Glutamatergic neuron (in vitro differentiated cells): ENCODE measurements around the gene CAVIN1. TPM values are rescaled to one million over a fixed set of nuclear protein-coding genes. Genes with fewer than 3 reads are reported as not detected.
A peak's percentile ranks its signal among the peaks of the same experiment; 100 is the strongest.

ENCODE experiments used
- DNase-seq: peaks from one replicate; pipeline ENCODE4 v3.0.0; 2022
- H3K27ac Mint-ChIP-seq: one replicate; pipeline ENCODE4 v1.8.0; 2020; ENCODE audit warnings: mild to moderate bottlenecking, mixed read lengths, inconsistent platforms; ENCODE audit not compliant: unreplicated experiment
- H3K27me3 Mint-ChIP-seq: one replicate; pipeline ENCODE4 v1.8.0; 2020; ENCODE audit warnings: mild to moderate bottlenecking, moderate library complexity, mixed read lengths, inconsistent platforms; ENCODE audit not compliant: unreplicated experiment
- H3K36me3 Mint-ChIP-seq: one replicate; pipeline ENCODE4 v1.8.0; 2020; ENCODE audit warnings: mild to moderate bottlenecking, mixed read lengths, inconsistent platforms; ENCODE audit not compliant: unreplicated experiment
- H3K4me1 Mint-ChIP-seq: one replicate; pipeline ENCODE4 v1.8.0; 2020; ENCODE audit warnings: mild to moderate bottlenecking, low read depth, mixed read lengths, inconsistent platforms; ENCODE audit not compliant: unreplicated experiment
- H3K4me3 Mint-ChIP-seq: one replicate; pipeline ENCODE4 v1.8.0; 2020; ENCODE audit warnings: mild to moderate bottlenecking, mixed read lengths, inconsistent platforms; ENCODE audit not compliant: unreplicated experiment
- H3K9me3 Mint-ChIP-seq: one replicate; pipeline ENCODE4 v1.8.0; 2020; ENCODE audit warnings: mild to moderate bottlenecking, moderate library complexity, mixed read lengths, inconsistent platforms; ENCODE audit not compliant: unreplicated experiment
- total RNA-seq: library from RNA; stranded (reverse); fragmentation: NEBNext Ultra II Directional; extraction: Animal tissue kit (Norgen Biotek cat#: 25700); gene quantifications from one replicate; pipeline ENCODE4 v1.2.1, GENCODE V29; 2021; ENCODE audit not compliant: unreplicated experiment
- TF ChIP-seq, protein P1 (sequence below): fragments of 200-600 bp; sonication (generic); IDR thresholded peaks from one replicate; pipeline ENCODE4 v1.5.0; 2021; ENCODE audit not compliant: partially characterized antibody, unreplicated experiment

CAVIN1 gene
- total RNA-seq, 1 donor from 2014 or later = 0.32 TPM

DNA sequence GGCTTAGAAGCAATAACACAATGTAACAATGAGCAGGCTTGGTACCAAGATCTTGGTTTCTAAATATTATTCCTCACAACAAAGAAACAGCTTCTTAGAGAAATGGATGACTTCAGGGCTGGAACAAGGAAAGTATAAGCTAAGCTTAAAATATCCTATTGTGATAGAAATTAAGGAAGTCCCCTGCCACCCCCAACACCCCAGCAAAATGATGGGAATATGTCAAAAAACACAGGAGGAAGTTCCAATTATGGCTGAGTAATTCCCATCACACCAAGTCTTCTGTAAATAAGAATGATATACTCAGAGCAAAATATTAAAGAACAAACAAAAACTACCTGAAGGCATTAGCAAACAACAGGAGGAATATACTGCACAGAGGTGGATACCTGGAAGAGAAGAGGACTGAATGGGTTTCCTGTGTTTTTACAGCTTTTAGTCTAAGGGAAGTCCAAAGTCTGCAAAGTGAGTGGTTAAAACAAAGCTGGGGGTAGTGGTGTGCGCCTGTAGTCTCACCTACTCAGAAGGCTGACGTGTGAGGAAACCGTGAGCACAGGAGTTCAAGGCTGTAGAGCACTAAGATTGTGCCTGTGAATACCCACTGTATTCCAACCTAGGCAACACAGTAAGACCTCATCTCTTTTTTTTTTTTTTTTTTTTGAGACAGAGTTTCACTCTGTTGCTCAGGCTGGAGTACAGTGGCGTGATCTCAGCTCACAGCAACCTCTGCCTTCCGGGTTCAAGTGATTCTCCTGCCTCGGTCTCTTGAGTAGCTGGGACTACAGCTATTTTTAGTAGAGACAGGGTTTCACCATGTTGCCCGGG is 18.5 kb upstream of the CAVIN1 start:
- Mint-ChIP-seq H3K27me3 (no peaks in the 10 kb centered on the region), H3K4me3 (no peak overlapping the region), H3K27ac (no peak overlapping the region), H3K36me3 (no peaks in the 10 kb centered on the region), H3K4me1 (no peaks in the 10 kb centered on the region), H3K9me3 (peaks cover 3% of the 10 kb centered on the region)
- TF ChIP-seq, protein P1, sequence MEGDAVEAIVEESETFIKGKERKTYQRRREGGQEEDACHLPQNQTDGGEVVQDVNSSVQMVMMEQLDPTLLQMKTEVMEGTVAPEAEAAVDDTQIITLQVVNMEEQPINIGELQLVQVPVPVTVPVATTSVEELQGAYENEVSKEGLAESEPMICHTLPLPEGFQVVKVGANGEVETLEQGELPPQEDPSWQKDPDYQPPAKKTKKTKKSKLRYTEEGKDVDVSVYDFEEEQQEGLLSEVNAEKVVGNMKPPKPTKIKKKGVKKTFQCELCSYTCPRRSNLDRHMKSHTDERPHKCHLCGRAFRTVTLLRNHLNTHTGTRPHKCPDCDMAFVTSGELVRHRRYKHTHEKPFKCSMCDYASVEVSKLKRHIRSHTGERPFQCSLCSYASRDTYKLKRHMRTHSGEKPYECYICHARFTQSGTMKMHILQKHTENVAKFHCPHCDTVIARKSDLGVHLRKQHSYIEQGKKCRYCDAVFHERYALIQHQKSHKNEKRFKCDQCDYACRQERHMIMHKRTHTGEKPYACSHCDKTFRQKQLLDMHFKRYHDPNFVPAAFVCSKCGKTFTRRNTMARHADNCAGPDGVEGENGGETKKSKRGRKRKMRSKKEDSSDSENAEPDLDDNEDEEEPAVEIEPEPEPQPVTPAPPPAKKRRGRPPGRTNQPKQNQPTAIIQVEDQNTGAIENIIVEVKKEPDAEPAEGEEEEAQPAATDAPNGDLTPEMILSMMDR = no peak
- DNase-seq = no peak

DNA sequence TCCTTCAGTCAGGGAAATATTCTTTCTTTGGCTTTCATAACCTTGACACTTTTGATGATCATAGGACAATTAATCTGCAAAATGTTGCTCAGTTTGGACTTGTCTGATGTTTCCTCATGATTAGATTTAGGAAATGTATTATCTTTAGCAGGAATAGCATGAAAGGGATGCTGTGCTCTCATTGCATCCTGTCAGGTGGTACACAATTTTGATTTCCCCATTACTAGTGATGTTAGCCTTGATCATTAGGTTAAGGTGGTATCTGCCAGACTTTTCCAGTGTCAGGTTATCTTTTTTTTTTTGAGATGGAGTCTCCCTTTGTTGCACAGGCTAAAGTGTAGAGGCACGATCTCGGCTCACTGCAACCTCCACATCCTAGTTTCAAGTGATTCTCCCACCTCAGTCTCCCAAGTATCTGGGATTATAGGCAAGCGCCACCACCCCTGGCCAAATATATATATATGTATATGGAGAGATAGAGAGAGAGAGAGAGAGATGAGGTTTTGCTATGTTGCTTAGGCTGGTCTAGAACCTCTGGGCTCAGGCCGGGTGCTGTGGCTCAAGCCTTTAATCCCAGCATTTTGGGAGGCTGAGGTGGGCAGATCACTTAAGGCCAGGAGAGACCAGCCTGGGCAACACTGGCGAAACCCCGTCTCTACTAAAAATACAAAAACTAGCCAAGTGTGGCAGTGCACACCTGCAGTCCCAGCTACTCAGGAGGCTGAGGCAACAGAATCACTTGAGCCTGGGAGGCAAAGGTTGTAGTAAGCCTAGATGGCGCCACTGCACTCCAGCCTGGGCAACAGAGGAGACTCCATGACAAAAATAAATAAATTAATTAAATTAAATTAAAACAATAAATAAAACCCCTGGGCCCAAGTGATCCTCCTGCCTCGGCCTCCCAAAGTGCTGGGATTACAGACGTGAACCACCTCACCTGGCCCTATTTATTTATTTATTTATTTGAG is 15.8 kb upstream of the CAVIN1 start:
- Mint-ChIP-seq H3K27me3 (peaks cover 2% of the 10 kb centered on the region), H3K4me3 (no peak overlapping the region), H3K27ac (no peak overlapping the region), H3K36me3 (no peaks in the 10 kb centered on the region), H3K4me1 (no peaks in the 10 kb centered on the region), H3K9me3 (no peaks in the 10 kb centered on the region)
- peak; percentile 31 for DNase-seq
- TF ChIP-seq, protein P1 = no peak

DNA sequence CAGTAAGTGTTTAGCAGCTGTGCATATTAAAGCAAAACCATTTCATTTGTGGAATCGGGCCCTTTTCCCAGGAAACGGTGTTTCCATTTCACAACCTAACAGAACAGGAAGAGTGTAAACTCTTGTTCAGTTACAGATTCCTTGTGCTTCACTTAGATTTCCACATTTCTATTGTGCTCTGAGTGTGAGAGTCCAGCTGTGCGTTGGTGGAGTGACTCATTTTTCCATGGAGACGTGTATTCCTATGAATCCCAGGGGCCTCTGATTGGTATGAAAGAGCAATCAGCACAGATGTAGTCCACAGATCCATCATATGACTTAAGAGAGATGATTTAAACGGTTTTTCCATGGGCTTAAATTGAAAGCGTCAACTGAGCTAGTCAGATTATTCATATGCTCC is 13.3 kb upstream of the CAVIN1 start:
- H3K36me3 Mint-ChIP-seq = no peaks in the 10 kb centered on the region
- H3K4me1 Mint-ChIP-seq = no peaks in the 10 kb centered on the region
- H3K27me3 Mint-ChIP-seq = peaks cover 4% of the 10 kb centered on the region
- TF ChIP-seq, protein P1 = no peak
- H3K9me3 Mint-ChIP-seq = no peaks in the 10 kb centered on the region
- no peak overlapping the region for H3K4me3 Mint-ChIP-seq
- no peak overlapping the region for H3K27ac Mint-ChIP-seq
- DNase-seq = no peak

DNA sequence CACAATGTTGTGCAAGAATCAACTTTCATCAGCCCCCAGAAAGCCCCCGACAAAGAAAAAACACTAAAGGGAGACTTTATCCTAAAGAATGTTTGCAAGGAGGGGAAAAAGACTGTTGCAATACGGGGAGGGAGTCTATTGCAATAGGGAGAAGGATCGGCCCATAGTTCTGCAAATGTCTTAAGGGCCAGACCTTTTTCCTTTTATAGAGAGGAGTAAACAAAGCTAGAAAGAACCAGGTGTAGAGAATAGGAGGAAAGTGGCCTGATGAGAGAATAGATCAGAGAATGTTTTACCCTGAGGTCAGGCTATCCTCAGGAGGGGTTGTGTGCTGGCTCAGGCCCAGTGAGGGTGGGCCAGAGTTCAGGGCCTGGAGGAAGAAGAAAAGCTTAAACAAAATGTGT is 8.7 kb upstream of the CAVIN1 start:
- H3K4me1 Mint-ChIP-seq = no peaks in the 10 kb centered on the region
- peaks cover 6% of the 10 kb centered on the region for H3K27me3 Mint-ChIP-seq
- TF ChIP-seq, protein P1 = no peak
- H3K9me3 Mint-ChIP-seq = no peaks in the 10 kb centered on the region
- no peak overlapping the region for H3K27ac Mint-ChIP-seq
- DNase-seq = no peak
- no peak overlapping the region for H3K4me3 Mint-ChIP-seq
- H3K36me3 Mint-ChIP-seq = no peaks in the 10 kb centered on the region
